Stimulated activated CD4-positive, alpha-beta T cell treated with anti-CD3 and anti-CD28 coated beads, Interleukin-4, amount 100 ng/mL, for 1 hour (primary cell): ENCODE results near the gene COL11A2.

ENCODE experiments used
- DNase-seq: peaks from one replicate; pipeline ENCODE4 v3.0.0-alpha.2; 2020

COL11A2 gene

DNA sequence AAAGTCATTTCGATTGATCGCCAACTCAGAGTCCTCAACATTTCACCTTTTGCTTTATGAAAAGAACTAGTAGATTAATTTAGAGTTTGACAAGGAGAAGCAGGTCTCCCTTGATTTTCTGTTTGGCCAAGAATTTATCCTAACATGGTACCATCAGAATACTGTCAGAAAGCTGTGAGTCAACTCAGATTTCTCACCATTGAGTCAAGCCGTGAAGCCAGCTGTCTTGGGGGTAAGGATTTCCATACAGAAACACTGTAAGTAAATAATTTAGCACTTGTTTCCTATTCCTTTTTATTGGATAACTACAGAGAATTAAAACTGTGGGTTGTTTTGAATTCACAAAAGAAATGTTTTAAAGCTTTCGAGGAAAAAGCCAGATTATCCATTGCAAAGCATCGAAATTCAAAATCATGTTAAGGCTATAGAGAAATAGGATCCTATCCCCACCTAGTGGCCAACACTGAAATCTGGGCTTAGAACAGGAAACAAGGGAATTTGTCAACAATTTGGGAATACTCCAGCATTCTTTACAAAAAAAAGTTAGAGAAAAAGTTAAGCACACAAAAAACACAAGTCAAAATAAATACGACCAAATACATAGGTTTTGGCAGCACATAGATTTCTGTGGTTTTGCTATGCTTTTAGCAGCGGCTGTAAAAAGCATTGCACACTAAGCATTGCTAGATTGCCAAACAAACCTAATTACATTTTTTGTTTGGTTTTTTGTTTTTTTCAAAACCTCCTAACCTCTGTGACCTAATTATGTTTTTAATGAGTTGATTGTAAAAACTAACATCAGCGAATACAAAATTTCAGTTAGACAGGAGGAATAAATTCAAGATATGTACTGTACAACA lies 44.2 kb downstream of the COL11A2 start:
- DNase-seq, result no peak

GRCh38 chr6:33144373-33144772 lies 47.9 kb downstream of the COL11A2 start:
- no peak for DNase-seq

- no peak for DNase-seq
Observed at GRCh38 chr6:33143113-33143770, 49.0 kb downstream of the COL11A2 start.

GRCh38 chr6:33142501-33143070 lies 49.7 kb downstream of the COL11A2 start:
- DNase-seq, result no peak

GRCh38 chr6:33140556-33140955 lies 51.7 kb downstream of the COL11A2 start:
- no peak for DNase-seq

- DNase-seq, result no peak
Observed at GRCh38 chr6:33139596-33140206, 52.6 kb downstream of the COL11A2 start.

DNA sequence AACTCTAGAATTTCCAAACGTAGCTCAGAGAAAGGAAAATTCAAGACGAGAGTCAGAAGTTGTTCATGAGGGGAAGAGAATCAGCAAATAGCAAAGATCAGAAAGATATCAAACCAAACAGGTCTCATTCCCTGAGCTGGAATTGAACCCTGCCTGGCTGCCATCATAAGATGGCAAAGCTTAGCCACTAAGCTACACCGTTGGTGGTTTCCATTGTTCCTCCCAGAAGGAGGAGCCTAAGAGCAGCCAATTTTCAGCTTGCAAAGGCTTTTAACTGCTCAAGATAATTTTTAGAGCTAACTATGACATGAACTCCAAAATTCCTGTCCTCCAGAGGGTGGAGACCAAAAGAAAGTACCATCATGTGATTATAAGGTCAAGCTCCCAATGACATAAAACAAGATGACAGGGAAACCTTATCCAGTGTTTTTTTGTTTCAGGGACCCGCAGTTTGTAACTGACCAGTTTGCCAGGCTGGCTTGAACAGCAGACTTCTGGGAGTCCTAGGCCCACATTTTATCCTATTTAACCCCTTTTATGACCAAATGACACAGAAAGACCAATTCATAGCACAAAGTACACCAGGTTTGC lies 55.9 kb downstream of the COL11A2 start:
- no peak for DNase-seq

DNA sequence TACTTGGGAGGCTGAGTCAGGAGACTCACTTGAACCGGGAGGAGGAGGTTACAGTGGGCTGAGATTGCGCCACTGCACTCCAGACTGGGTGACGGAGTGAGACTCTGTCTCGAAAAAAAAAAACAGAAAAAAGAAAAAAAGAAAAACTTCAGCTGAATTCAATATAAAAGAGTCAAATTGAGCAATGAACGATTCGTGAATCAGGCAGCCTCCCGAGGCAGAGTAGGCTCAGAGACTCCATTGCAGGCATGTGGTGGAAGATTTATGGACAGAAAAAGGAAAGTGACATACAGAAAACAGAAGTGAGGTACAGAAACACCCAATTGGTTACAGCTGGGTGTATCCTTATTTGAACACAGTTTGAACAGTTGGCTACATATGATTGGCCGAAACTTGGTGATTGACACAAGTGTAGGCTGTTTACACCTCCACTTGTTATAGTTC lies 60.2 kb downstream of the COL11A2 start:
- DNase-seq, result no peak

DNA sequence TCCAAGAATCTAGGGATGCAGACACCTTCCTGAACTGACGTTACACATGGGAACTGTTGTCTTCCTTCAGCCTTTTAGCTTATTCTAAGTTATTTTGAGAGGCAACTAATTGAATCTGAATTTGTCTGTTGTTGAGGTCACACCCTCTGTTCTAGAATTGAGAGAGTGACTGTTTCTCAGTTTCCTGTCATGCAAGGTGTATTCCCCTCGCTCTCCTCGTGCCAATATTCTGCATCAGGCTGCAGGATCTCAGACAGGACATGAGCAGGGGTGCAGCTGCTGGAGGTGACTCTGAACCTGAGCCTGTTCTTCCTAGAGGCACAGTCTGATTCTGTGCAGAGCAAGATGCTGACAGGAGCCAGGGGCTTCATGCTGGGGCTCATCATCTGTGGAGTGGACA lies 63.9 kb downstream of the COL11A2 start:
- no peak for DNase-seq

- peak; percentile 67 for DNase-seq
Observed at GRCh38 chr6:33126101-33126714, 66.1 kb downstream of the COL11A2 start.

DNA sequence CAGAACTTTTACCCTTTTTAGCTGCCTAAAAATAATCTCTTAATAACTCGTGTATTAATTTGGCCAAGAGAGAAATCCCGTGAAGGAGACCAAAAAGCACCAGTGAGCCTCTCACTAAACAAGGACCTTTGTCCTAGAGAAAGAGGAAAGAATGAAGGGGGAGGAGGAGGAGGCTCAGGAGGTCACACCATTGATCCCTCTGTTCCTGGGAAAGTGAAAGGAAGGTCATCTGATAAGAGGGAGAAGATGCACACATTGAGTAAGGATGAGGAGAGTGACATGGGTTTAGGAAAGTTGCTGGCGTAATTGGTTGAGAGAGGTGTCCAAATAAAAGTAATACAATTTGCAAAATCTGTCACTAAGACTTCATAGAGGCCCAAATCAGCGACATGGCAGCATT lies 67.3 kb downstream of the COL11A2 start:
- DNase-seq, result no peak

GRCh38 chr6:33124525-33124901 lies 67.8 kb downstream of the COL11A2 start:
- DNase-seq, result no peak

DNA sequence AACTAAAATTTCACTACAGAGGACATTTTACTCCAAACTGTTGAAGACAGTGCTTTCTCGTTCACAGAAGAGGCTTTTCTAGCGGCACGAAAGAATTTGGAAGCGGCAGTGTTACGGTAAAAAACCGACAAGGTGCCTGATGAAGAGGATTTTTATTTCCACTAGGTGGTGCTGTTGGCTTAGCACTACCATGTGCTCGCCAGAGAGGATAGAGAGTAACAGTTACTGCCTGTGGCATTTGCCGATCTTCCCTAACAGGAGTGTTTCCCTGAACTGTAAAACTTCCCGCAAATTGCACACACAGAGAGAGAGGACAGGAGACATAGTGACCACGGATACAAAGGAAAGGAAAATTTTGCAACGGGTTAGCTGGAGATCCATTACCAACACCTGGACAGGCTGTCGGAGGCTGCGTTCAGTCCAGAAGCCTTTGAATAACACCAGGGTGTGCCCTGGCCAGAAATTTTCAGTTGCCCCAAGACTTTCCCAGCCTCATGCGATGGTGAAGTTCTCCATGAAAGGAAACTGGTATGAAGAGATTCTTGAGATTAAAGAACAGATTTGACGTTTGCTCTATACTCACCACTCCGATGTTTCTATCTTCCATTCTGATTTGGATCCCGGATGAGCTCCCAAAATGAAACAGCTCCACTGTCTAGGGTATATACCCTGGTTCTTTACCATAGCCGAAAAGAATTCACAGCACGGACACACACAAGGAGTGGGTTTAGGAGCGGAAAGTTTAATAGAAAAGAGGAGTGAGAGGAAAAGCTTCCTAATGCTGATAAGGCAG lies 68.3 kb downstream of the COL11A2 start:
- DNase-seq, result no peak

GRCh38 chr6:33123181-33123580 lies 69.1 kb downstream of the COL11A2 start:
- no peak for DNase-seq

GRCh38 chr6:33120001-33120400 lies 72.3 kb downstream of the COL11A2 start:
- DNase-seq, result no peak

DNA sequence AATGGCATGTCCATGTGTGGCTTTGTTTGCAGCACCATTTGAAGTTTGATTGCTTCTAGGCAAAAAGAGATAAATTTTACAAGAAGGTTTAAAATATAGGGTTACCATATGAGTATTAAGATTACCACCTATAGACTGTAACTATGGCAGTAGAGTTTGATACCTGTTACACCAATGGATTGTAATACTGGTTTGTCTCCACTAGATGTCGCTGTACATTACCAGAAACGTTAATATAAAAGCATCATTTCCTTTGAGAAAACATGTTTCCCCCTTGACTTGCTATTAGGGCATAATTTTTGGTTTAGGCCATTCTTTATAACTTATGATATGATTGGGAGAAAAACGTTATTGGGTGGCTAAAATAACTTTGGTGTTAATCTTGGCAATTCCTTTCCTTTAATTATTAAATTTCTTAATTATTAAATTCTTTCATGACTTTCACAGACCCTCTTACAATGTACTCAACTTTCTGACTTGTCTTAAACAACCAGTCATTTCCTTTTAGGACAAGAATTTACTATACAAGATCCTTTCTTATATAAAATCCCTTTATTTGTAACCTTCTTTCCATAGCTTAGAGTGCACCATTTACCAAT lies 73.6 kb downstream of the COL11A2 start:
- DNase-seq, result no peak

DNA sequence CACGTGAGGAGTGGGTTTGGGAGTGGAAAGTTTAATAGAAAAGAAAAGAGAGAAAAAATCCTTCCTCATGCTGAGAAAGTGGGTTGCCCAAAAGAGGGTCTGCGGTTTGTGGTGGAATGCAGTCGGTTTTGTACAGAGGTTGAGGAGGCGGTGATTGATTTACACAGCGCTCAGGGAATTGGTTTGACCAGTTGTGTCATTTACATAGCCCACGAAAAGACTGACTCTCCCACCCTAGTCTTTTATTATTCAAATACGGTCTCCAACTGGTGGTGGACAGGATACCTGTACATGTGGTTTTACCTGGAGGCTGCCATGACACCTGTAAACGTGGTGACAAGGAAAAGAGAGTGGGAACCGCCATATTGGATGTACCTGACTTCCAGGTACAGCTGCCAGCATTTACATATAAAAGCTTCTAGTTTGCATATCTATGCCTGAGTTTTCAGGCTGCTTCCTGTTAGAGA lies 74.4 kb downstream of the COL11A2 start:
- no peak for DNase-seq

DNA sequence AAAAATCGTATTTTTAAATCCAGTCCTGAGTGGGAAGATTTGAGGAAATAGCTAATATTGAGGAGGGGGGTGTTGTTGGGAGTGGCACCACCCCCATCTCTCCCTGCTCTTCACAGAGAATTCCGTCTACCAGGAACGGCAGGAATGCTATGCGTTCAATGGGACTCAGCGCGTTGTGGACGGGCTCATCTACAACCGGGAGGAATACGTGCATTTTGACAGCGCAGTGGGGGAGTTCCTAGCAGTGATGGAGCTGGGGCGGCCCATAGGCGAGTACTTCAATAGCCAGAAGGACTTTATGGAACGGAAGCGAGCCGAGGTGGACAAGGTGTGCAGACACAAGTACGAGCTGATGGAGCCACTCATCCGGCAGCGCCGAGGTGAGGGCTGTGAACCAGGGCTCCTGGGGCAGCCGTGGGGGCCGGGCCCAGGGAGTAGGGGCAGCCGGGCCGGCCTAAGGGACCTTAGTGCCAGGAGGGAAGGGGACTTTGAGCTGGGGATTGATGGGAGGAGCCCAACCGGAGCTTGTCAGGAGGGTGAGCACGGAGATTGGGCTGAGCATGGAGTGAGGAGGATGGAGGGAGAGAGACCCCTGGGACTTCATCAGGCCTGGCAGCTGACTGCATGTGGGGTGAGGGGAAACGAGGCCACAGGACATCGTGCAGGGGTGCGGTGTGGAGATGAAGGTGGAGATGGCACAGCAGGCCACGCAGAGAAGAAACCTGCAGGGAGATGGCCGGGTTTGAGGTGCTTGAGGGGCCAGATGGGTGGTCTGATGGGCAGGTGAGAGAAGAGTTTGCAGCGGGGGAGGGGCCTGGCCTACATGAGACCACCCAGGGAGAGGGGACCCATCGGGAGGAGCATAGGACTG lies 75.2 kb downstream of the COL11A2 start:
- DNase-seq, result peak; percentile 2

DNA sequence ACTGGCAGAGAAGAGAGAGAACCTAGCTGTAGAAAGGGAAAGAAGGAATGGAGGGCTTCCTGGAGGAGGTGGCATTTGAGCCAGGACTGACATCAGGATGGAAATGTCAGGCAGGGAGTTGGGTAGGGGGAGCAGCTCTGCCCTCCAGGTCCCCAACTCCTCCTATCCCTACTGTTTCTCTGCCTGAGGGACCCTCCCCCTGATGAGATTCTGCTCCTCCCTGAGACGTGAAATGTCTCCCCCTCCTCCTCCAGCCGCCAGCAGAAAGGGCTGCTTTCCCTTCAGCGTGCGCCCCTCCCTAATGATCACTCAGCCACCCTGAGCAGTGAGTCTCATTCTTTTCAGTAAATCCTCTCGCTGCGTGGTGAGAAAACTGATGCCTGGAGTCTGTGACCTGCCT lies 75.8 kb downstream of the COL11A2 start:
- no peak for DNase-seq

- DNase-seq, result no peak
Observed at GRCh38 chr6:33114406-33114805, 77.9 kb downstream of the COL11A2 start.
